WTC11 (cell line): Measurements from ENCODE around the gene IRF8.

ENCODE experiments used
- CBFB ChIP-seq: sonication (generic); formaldehyde crosslinking; IDR thresholded peaks from 2 replicates; pipeline ENCODE4 v1.8.1; 2022; ENCODE audit warnings: mild to moderate bottlenecking, low read depth, missing genetic modification reagents
- CTCF ChIP-seq: fragments of 200-600 bp; IDR thresholded peaks from 2 replicates; pipeline ENCODE4 v1.8.0; 2022; ENCODE audit warnings: antibody characterized with exemption
- ESRRA ChIP-seq: sonication (generic); formaldehyde crosslinking; IDR thresholded peaks from 2 replicates; pipeline ENCODE4 v1.8.1; 2022; ENCODE audit warnings: mild to moderate bottlenecking, missing genetic modification reagents, borderline replicate concordance
- FOXJ3 ChIP-seq: sonication (generic); formaldehyde crosslinking; IDR thresholded peaks from 2 replicates; pipeline ENCODE4 v1.9.0; 2021; ENCODE audit warnings: missing genetic modification reagents, mild to moderate bottlenecking, borderline replicate concordance
- GTF2I ChIP-seq: fragments of 250-450 bp; sonication (Bioruptor Pico); conservative IDR thresholded peaks from 2 replicates; pipeline ENCODE4 v1.4.0; 2021; ENCODE audit warnings: mild to moderate bottlenecking
- JUN ChIP-seq: sonication (generic); formaldehyde crosslinking; IDR thresholded peaks from 2 replicates; pipeline ENCODE4 v1.8.0; 2023; ENCODE audit warnings: mild to moderate bottlenecking, missing genetic modification reagents
- NFYB ChIP-seq: sonication (generic); formaldehyde crosslinking; conservative IDR thresholded peaks from 2 replicates; pipeline ENCODE4 v1.8.0; 2022; ENCODE audit warnings: low read depth, missing genetic modification reagents
- USF2 ChIP-seq: sonication (generic); formaldehyde crosslinking; IDR thresholded peaks from 2 replicates; pipeline ENCODE4 v1.8.1; 2023; ENCODE audit warnings: mild to moderate bottlenecking, missing genetic modification reagents, moderate library complexity

GRCh38 chr16:85892760-85893159, 6.2 kb upstream of the IRF8 start:
- no peak for TF ChIP-seq CBFB
- TF ChIP-seq ESRRA (CRISPR knock-in tag) = no peak
- no peak for TF ChIP-seq CTCF
- TF ChIP-seq NFYB (CRISPR knock-in tag) = no peak
- no peak for TF ChIP-seq GTF2I (CRISPR knock-in tag)
- no peak for TF ChIP-seq FOXJ3 (CRISPR knock-in tag)
- no peak for TF ChIP-seq JUN (CRISPR knock-in tag)
- no peak for TF ChIP-seq USF2 (CRISPR knock-in tag)
